Endodermal cell (in vitro differentiated cells): Measurements from ENCODE around the gene MSANTD2. TPM values are rescaled to one million over a fixed set of nuclear protein-coding genes. Genes with fewer than 3 reads are reported as not detected.

Experiments used
- DNase-seq: peaks from one replicate; pipeline ENCODE4 v3.0.0-alpha.2; 2017
- H3K27ac ChIP-seq: 2 replicates; pipeline ENCODE4 v1.5.1; 2013; ENCODE audit warnings: mild to moderate bottlenecking, low read depth, low read length, moderate library complexity
- H3K27me3 ChIP-seq: 2 replicates; pipeline ENCODE4 v1.6.1; 2013; ENCODE audit warnings: mild to moderate bottlenecking, low read length, moderate library complexity; ENCODE audit not compliant: insufficient read depth, control insufficient read depth, poor library complexity, severe bottlenecking
- H3K36me3 ChIP-seq: 2 replicates; pipeline ENCODE4 v1.7.0; 2013; ENCODE audit warnings: mild to moderate bottlenecking, low read length, moderate library complexity; ENCODE audit not compliant: control insufficient read depth, insufficient read depth
- H3K4me1 ChIP-seq: one replicate; pipeline ENCODE4 v1.7.0; 2013; ENCODE audit warnings: low read length; ENCODE audit not compliant: control insufficient read depth, insufficient read depth
- H3K4me3 ChIP-seq: 2 replicates; pipeline ENCODE4 v1.5.1; 2013; ENCODE audit warnings: mild to moderate bottlenecking, low read length, moderate library complexity
- H3K9ac ChIP-seq: 2 replicates; pipeline ENCODE4 v1.6.1; 2013; ENCODE audit warnings: mild to moderate bottlenecking, low read length, moderate library complexity; ENCODE audit not compliant: poor library complexity, severe bottlenecking; ENCODE audit errors: extremely low read depth
- H3K9me3 ChIP-seq: 2 replicates; pipeline ENCODE4 v1.6.1; 2013; ENCODE audit warnings: mild to moderate bottlenecking, low read length, moderate library complexity; ENCODE audit not compliant: control insufficient read depth
- H3K27ac Mint-ChIP-seq: 2 replicates; pipeline ENCODE4 v1.8.0; 2020; ENCODE audit warnings: mixed read lengths
- H3K27me3 Mint-ChIP-seq: 2 replicates; pipeline ENCODE4 v1.8.0; 2021; ENCODE audit warnings: mild to moderate bottlenecking, mixed read lengths; ENCODE audit not compliant: insufficient read depth
- H3K36me3 Mint-ChIP-seq: 2 replicates; pipeline ENCODE4 v1.8.0; 2020; ENCODE audit warnings: low read depth, mixed read lengths
- H3K4me1 Mint-ChIP-seq: 2 replicates; pipeline ENCODE4 v1.8.0; 2020; ENCODE audit warnings: mixed read lengths
- H3K4me3 Mint-ChIP-seq: 2 replicates; pipeline ENCODE4 v1.8.0; 2020; ENCODE audit warnings: mild to moderate bottlenecking, moderate library complexity, mixed read lengths
- H3K9me3 Mint-ChIP-seq: 2 replicates; pipeline ENCODE4 v1.8.0; 2020; ENCODE audit warnings: mild to moderate bottlenecking, mixed read lengths
- CTCF ChIP-seq: fragments of 200-600 bp; sonication (generic); conservative IDR thresholded peaks from 2 replicates; pipeline ENCODE4 v1.5.0; 2021; ENCODE audit warnings: antibody characterized with exemption, mild to moderate bottlenecking
- WGBS, 2 experiments: methylation state at CpG; one replicate each; pipeline versions ENCODE4 v1.1.5 to v1.1.7; 2013; ENCODE audit warnings: missing lambda C conversion rate in 2 of 2, mixed read lengths in 1 of 2; ENCODE audit not compliant: insufficient coverage in 1 of 2, insufficient read length in 1 of 2; 5-methylcytosine and 5-hydroxymethylcytosine counted together
- total RNA-seq, 2 donors: library from RNA; stranded (reverse); fragmentation: NEBNext Ultra II Directional in 1 of 2; extraction: Animal tissue kit (Norgen Biotek cat#: 25700) in 1 of 2; gene quantifications; 2 replicates in 1 of 2; 3 replicates in 1 of 2; pipeline ENCODE4 v1.2.1, GENCODE V29; 2021

MSANTD2 gene
- total RNA-seq, 2 donors from 2014 or later: 18.3 to 21.3 TPM

GRCh38 chr11:124817036-124817435 lies 16.8 kb upstream of the MSANTD2 start:
- no peaks in the 10 kb centered on the region for H3K27me3 ChIP-seq
- H3K27ac ChIP-seq: no peak overlapping the region
- Mint-ChIP-seq H3K27me3 (peaks cover 33% of the 10 kb centered on the region), H3K27ac (no peak overlapping the region), H3K4me3 (no peak overlapping the region), H3K36me3 (no peaks in the 10 kb centered on the region), H3K4me1 (peaks cover 9% of the 10 kb centered on the region), H3K9me3 (peaks cover 5% of the 10 kb centered on the region)
- TF ChIP-seq CTCF: no peak
- H3K4me1 ChIP-seq: no peaks in the 10 kb centered on the region
- H3K9ac ChIP-seq: no peak overlapping the region
- 98 to 100% methylated on average over 1 to 3 of the region's 3 CpGs for WGBS, 2 experiments
- H3K4me3 ChIP-seq: no peak overlapping the region
- DNase-seq: no peak
- no peaks in the 10 kb centered on the region for H3K36me3 ChIP-seq
- H3K9me3 ChIP-seq: no peaks in the 10 kb centered on the region

- Histone ChIP-seq H3K9ac (no peak overlapping the region), H3K4me1 (no peaks in the 10 kb centered on the region), H3K27ac (no peak overlapping the region), H3K9me3 (no peaks in the 10 kb centered on the region), H3K27me3 (no peaks in the 10 kb centered on the region), H3K4me3 (no peak overlapping the region), H3K36me3 (no peaks in the 10 kb centered on the region)
- H3K36me3 Mint-ChIP-seq: no peaks in the 10 kb centered on the region
- no peak for DNase-seq
- no peak for TF ChIP-seq CTCF
- peaks cover 9% of the 10 kb centered on the region for H3K4me1 Mint-ChIP-seq
- no peak overlapping the region for H3K4me3 Mint-ChIP-seq
- WGBS, 2 experiments: no CpG with 5 or more reads among the region's 1 CpG
- no peak overlapping the region for H3K27ac Mint-ChIP-seq
- peaks cover 31% of the 10 kb centered on the region for H3K27me3 Mint-ChIP-seq
- peaks cover 5% of the 10 kb centered on the region for H3K9me3 Mint-ChIP-seq
Observed at GRCh38 chr11:124814739-124815138, 14.5 kb upstream of the MSANTD2 start.

- Mint-ChIP-seq H3K27ac (no peak overlapping the region), H3K4me3 (no peak overlapping the region), H3K36me3 (no peaks in the 10 kb centered on the region), H3K4me1 (peaks cover 9% of the 10 kb centered on the region), H3K9me3 (peaks cover 5% of the 10 kb centered on the region), H3K27me3 (peaks cover 19% of the 10 kb centered on the region)
- no peak for TF ChIP-seq CTCF
- Histone ChIP-seq H3K4me3 (no peak overlapping the region), H3K27me3 (no peaks in the 10 kb centered on the region), H3K4me1 (no peaks in the 10 kb centered on the region), H3K27ac (no peak overlapping the region), H3K9me3 (no peaks in the 10 kb centered on the region), H3K36me3 (no peaks in the 10 kb centered on the region), H3K9ac (no peak overlapping the region)
- WGBS, 2 experiments: 85 to 90% methylated on average over 1 of the region's 1 CpG
- no peak for DNase-seq
Observed at GRCh38 chr11:124812876-124813275, 12.7 kb upstream of the MSANTD2 start.
